ENCODE data around the gene RNPEPL1. TPM values are rescaled to one million over a fixed set of nuclear protein-coding genes. Genes with fewer than 3 reads are reported as not detected.

The RNPEPL1 gene
- total and polyA plus RNA-seq, 3 donors from 2014 or later, result 28.9 to 48.5 (median 39.1) TPM

DNA sequence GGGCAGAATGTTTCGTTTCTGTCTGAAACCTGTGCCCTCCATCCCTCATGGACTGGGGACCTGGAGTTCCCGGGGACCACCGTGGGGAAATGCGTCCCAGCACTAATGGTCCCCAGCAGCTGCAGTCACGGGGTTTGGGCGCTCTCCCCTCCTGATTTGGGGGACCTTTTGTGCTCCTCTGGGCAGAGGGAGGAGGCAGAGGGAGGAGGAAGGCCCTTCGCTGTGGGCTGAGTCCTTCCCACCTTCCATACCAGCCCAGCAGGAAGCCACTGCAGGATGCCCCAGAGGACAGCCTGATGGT lies 60.2 kb downstream of the RNPEPL1 start:
- H3K36me3 ChIP-seq (ENCODE audit: low read depth, missing control alignments), result no peaks in the 10 kb centered on the region
- H3K4me1 ChIP-seq, result peaks cover 4% of the 10 kb centered on the region
- intact Hi-C loops (cut with DNase I; ENCODE audit: low total_unique reads), result no loop called here
- no peak overlapping the region for H3K4me3 ChIP-seq
- no peak for DNase-seq
- H3K27me3 ChIP-seq, result no peaks in the 10 kb centered on the region
- no peaks in the 10 kb centered on the region for H3K9me3 ChIP-seq
- H3K27ac ChIP-seq, result no peak overlapping the region
- 92 to 94% methylated on average over 6 to 7 of the region's 7 CpGs for WGBS, 2 donors
- TF ChIP-seq, protein P1, sequence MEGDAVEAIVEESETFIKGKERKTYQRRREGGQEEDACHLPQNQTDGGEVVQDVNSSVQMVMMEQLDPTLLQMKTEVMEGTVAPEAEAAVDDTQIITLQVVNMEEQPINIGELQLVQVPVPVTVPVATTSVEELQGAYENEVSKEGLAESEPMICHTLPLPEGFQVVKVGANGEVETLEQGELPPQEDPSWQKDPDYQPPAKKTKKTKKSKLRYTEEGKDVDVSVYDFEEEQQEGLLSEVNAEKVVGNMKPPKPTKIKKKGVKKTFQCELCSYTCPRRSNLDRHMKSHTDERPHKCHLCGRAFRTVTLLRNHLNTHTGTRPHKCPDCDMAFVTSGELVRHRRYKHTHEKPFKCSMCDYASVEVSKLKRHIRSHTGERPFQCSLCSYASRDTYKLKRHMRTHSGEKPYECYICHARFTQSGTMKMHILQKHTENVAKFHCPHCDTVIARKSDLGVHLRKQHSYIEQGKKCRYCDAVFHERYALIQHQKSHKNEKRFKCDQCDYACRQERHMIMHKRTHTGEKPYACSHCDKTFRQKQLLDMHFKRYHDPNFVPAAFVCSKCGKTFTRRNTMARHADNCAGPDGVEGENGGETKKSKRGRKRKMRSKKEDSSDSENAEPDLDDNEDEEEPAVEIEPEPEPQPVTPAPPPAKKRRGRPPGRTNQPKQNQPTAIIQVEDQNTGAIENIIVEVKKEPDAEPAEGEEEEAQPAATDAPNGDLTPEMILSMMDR (IDR thresholded peaks at IDR 0.05), result no peak
- no peak for TF ChIP-seq POLR2A (IDR thresholded peaks at IDR 0.05)

DNA sequence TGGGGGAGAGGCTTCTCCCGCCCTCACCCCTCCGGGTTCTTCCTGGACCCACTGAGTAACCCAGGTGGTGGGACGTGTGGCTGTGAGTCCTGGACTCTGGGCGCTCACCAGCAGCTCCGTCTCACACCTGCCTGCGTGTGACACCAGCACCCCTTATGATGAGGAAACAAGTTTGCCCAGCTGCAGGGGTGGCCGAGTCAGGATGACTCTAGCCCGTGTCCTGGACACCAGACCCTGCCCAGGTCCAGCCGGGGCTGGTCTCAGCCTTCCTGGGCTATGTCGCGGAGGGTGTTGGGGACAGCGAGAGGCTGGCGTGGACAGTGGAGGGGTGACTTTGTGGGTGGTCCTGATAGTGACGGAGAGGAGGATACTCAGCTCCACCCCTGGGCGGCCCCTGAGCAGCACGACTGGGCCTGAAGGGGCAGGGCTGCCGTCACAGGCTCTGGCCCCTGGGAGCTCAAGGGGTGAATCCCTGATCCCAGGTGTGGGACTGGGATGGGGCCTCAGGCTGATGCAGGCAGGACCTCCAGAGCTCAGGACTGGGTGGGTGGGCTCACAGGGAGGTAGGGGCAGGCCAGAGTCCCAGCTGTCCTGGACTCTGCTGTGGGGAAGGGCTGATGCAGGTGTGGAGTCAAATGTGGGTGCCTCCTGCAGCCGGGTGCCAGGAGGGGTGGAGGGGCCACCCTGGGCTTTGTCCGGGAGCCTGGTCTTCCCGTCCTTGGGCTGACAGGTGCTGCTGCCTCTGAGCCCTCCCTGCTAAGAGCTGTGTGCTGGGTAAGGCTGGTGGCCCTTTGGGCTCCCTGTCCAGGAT lies 60.7 kb downstream of the RNPEPL1 start:
- Histone ChIP-seq H3K36me3 (ENCODE audit: low read depth, missing control alignments) (no peaks in the 10 kb centered on the region), H3K9me3 (no peaks in the 10 kb centered on the region), H3K27me3 (no peaks in the 10 kb centered on the region), H3K4me3 (no peak overlapping the region), H3K27ac (no peak overlapping the region), H3K4me1 (peaks cover 4% of the 10 kb centered on the region)
- no peak for TF ChIP-seq POLR2A (IDR thresholded peaks at IDR 0.05)
- TF ChIP-seq, protein P1 (IDR thresholded peaks at IDR 0.05), result no peak
- WGBS, 2 donors, result 60 to 81% methylated on average over 8 to 20 of the region's 20 CpGs
- intact Hi-C loops (cut with DNase I; ENCODE audit: low total_unique reads), result no loop called here
- DNase-seq, result no peak

DNA sequence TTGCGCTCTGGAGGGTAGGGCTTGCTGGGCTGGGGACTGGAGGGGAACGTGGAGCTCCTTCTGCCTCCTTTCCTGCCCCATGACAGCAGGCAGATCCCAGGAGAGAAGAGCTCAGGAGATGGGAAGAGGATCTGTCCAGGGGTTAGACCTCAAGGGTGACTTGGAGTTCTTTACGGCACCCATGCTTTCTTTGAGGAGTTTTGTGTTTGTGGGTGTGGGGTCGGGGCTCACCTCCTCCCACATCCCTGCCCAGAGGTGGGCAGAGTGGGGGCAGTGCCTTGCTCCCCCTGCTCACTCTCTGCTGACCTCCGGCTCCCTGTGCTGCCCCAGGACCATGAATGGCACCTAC lies 61.3 kb downstream of the RNPEPL1 start:
- intact Hi-C loops (cut with DNase I; ENCODE audit: low total_unique reads), result no loop called here
- peaks cover 4% of the 10 kb centered on the region for H3K4me1 ChIP-seq
- H3K27me3 ChIP-seq, result no peaks in the 10 kb centered on the region
- WGBS, 2 donors, result 86 to 89% methylated on average over 3 to 5 of the region's 5 CpGs
- no peak overlapping the region for H3K27ac ChIP-seq
- H3K9me3 ChIP-seq, result no peaks in the 10 kb centered on the region
- no peaks in the 10 kb centered on the region for H3K36me3 ChIP-seq (ENCODE audit: low read depth, missing control alignments)
- DNase-seq, result no peak
- TF ChIP-seq, protein P1 (IDR thresholded peaks at IDR 0.05), result no peak
- no peak for TF ChIP-seq POLR2A (IDR thresholded peaks at IDR 0.05)
- no peak overlapping the region for H3K4me3 ChIP-seq

DNA sequence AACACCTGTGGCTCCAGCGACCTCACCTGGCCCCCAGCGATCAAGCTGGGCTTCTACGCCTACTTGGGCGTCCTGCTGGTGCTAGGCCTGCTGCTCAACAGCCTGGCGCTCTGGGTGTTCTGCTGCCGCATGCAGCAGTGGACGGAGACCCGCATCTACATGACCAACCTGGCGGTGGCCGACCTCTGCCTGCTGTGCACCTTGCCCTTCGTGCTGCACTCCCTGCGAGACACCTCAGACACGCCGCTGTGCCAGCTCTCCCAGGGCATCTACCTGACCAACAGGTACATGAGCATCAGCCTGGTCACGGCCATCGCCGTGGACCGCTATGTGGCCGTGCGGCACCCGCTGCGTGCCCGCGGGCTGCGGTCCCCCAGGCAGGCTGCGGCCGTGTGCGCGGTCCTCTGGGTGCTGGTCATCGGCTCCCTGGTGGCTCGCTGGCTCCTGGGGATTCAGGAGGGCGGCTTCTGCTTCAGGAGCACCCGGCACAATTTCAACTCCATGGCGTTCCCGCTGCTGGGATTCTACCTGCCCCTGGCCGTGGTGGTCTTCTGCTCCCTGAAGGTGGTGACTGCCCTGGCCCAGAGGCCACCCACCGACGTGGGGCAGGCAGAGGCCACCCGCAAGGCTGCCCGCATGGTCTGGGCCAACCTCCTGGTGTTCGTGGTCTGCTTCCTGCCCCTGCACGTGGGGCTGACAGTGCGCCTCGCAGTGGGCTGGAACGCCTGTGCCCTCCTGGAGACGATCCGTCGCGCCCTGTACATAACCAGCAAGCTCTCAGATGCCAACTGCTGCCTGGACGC lies 61.9 kb downstream of the RNPEPL1 start:
- Histone ChIP-seq H3K4me3 (no peak overlapping the region), H3K36me3 (ENCODE audit: low read depth, missing control alignments) (no peaks in the 10 kb centered on the region), H3K9me3 (no peaks in the 10 kb centered on the region), H3K4me1 (peaks cover 4% of the 10 kb centered on the region), H3K27ac (no peak overlapping the region), H3K27me3 (no peaks in the 10 kb centered on the region)
- DNase-seq, result no peak
- intact Hi-C loops (cut with DNase I; ENCODE audit: low total_unique reads), result no loop called here
- TF ChIP-seq, protein P1 (IDR thresholded peaks at IDR 0.05), result no peak
- TF ChIP-seq POLR2A (IDR thresholded peaks at IDR 0.05), result no peak
- 97 to 100% methylated on average over 2 to 50 of the region's 50 CpGs for WGBS, 2 donors

Other genes starting within 250 kb of the RNPEPL1 start
- gene GPC1, start 132.8 kb upstream of the RNPEPL1 start, total RNA-seq, result 100 to 1,000 TPM; 244 to 479 TPM
- gene GPC1, start 132.8 kb upstream of the RNPEPL1 start, polyA plus RNA-seq (ENCODE audit: insufficient read depth, low read depth, low replicate concordance), result 74.2 TPM
- gene ANKMY1, start 10.5 kb upstream of the RNPEPL1 start, total RNA-seq, result 10 to 100 TPM; 57.3 to 75.7 TPM
- gene ANKMY1, start 10.5 kb upstream of the RNPEPL1 start, polyA plus RNA-seq (ENCODE audit: insufficient read depth, low read depth, low replicate concordance), result 92.5 TPM
- 10 to 100 TPM; 24.7 to 37.6 TPM for gene DUSP28, start 8.1 kb upstream of the RNPEPL1 start, total RNA-seq
- 19.3 TPM for gene DUSP28, start 8.1 kb upstream of the RNPEPL1 start, polyA plus RNA-seq (ENCODE audit: insufficient read depth, low read depth, low replicate concordance)
- 100 to 1,000 TPM in 1 of 2 donors, 10 to 100 TPM in 1; 66.5 to 104 TPM for gene CAPN10, start 18.2 kb downstream of the RNPEPL1 start, total RNA-seq
- gene CAPN10, start 18.2 kb downstream of the RNPEPL1 start, polyA plus RNA-seq (ENCODE audit: insufficient read depth, low read depth, low replicate concordance), result 29.8 TPM
- 10 to 100 TPM in 1 of 2 donors, 1 to 10 TPM in 1; 9.5 to 11.5 TPM for gene GPR35, start 57.0 kb downstream of the RNPEPL1 start, total RNA-seq
- 3.1 TPM for gene GPR35, start 57.0 kb downstream of the RNPEPL1 start, polyA plus RNA-seq (ENCODE audit: insufficient read depth, low read depth, low replicate concordance)
- not detected for gene AQP12B, start 114.4 kb downstream of the RNPEPL1 start, total RNA-seq
- not detected for gene AQP12B, start 114.4 kb downstream of the RNPEPL1 start, polyA plus RNA-seq (ENCODE audit: insufficient read depth, low read depth, low replicate concordance)
- gene AQP12A, start 123.4 kb downstream of the RNPEPL1 start, total RNA-seq, result not detected
- gene AQP12A, start 123.4 kb downstream of the RNPEPL1 start, polyA plus RNA-seq (ENCODE audit: insufficient read depth, low read depth, low replicate concordance), result not detected

All from testis (tissue), 3 donors.